Activated CD8-positive, alpha-beta memory T cell treated with anti-CD3 and anti-CD28 coated beads for 4 hours (primary cell): Measurements from ENCODE around the gene DPEP1.
"Not testable (repeated sequence)": the region's sequence is repeated elsewhere in the genome, so short reads cannot be mapped to it uniquely, and the experiment has no call there.

Source experiments
- DNase-seq, 2 donors: peaks; one replicate each; pipeline ENCODE4 v3.0.0-alpha.2; 2020; ENCODE audit warnings: low read depth in 2 of 2

The DPEP1 gene

DNA sequence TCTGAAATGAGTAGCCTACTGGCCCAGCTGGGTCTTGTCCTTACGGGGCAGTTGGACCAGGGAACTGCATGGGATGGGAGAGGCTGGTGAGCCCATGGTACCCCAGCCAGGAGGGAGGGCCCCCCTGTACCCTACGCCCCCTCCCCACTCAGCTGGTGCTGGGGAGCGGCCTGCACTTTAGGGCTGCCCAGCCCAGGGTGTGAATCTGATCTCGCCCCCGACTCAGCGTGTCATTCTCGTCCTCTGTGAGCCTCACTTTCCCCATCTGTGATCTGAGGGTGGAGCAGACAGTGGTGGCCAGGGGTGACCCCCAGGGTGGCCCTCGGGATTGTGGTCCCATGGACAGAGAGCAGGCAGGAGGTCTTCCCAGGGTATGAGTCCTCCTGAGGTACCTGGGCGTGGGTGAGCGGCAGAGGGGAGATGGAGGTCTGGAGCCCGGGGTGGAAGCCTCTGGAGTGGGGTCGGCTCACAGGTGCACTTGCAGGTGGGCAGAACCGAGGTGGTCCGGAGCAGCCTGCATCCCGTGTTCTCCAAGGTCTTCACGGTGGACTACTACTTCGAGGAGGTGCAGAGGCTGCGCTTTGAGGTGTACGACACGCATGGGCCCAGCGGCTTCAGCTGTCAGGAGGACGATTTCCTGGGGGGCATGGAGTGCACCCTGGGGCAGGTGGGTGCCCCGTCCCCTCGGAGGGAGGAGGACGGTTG is 36.2 kb upstream of the DPEP1 start:
- no peak for DNase-seq

DNA sequence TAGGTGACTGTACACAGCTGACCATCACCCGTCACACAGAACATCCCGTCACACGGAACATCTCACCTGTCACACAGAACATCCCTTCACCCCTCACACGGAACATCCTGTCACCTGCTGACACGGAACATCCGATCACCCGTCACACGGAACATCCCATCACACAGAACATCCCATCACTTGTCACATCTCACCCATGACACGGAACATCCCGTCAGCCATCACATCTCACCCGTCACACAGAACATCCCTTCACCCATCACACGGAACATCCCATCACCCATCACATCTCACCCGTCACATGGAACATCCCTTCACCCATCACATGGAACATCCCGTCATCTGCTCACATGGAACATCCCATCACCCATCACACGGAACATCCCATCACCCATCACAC is 34.1 kb upstream of the DPEP1 start:
- no peak for DNase-seq

- no peak for DNase-seq
Observed at GRCh38 chr16:89581045-89581695, 32.3 kb upstream of the DPEP1 start.

GRCh38 chr16:89581861-89582563 is 31.4 kb upstream of the DPEP1 start:
- DNase-seq: no peak

- DNase-seq: no peak
Observed at GRCh38 chr16:89582614-89583196, 30.7 kb upstream of the DPEP1 start.

DNA sequence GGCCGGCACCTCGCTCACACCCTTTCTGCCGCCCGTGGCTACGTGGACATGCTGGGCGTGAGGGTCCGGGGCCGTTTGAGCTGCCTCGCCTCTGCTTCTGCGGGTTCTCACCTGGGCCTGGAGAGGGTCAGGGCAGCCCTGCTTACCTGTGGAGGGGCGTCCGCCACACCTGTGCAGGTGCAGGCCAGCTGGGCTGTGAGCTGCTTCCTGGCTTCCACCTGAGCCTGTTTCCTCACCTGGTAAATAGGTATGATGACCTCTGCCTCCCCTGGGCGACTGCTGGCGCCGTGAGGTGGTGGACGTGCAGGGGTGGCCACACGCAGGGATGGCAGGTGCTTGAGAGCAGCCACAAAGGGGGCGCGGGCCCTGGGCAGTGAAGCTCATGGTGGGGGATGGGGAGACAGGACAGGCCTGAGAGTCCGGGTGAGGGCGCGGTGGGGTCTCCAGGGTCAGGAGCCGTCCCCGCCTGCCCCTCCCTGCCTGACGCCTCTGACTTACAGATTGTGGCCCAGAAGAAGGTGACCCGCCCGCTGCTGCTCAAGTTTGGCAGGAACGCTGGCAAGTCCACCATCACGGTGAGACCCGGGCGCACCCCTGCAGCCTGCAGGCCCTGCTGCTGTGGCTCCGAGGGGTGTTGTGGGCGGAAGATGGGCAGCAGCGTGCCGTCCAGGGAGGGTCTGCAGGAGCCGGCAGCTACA is 30.1 kb upstream of the DPEP1 start:
- DNase-seq: no peak

DNA sequence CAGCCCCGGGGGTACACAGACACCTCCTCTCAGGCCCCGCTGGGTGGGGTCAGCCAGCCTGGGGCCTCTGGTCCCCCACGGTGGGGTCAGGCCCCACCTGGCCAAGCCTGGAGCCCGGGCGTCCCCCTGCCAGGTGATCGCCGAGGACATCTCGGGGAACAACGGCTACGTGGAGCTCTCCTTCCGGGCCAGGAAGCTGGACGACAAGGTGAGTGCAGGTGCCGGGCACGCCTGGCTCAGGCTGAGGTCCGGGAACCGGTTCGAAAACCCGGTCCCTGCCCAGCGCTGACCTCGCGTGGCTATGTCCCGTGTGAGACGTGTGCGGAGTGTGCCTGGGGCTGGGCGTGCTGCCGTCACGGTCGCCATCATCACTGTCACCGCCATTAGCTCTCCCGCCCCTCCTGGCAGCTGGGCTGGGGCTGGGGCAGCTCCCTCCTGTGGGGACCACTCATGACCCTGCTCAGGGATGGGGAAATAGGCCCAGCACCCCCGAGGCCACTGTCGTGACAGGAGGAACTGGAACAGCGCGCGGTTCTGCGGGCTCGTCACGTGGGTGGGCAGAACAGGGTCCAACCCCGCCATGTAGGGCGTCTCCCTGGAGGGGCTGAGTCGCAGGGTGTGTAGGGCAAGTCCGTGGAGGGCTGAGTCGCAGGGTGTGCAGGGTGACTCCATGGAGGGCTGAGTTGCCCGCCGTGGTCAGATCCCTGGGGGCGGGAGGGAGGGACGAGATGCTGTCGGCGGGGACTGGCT is 29.4 kb upstream of the DPEP1 start:
- DNase-seq: no peak

DNA sequence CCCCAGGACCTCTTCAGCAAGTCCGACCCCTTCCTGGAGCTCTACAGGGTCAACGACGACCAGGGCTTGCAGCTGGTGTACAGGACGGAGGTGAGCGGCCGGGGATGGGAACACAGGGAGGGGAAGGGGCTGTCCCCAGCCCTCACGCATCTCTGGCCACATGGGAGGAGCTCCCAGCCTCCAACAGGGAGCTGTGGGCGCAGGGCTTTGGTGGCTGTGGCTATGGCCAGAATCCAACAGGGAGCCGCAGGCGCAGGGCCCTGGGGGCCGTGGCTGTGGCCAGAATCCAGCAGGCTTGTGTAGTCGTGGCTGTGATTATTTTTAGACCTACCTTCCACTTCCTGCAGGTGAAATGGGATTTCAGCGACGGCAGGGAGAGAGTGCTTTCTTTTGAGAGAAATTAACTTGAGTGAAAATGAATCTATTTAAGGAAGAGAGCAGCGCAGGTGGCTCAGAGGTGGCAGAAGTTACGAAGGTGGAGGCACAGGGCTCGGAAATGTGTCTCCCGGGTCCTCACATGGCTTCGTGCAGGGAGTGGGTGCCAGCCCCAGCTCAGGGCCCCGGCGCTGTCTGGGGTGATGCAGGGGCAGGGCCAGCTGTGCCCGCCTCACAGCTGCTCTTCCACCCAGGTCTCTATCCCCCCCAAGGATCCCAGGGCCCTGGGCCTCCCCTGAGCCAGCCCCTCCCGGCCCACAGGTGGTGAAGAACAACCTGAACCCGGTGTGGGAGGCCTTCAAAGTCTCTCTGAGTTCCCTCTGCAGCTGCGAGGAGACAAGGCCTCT is 28.5 kb upstream of the DPEP1 start:
- no peak for DNase-seq

GRCh38 chr16:89586218-89586617 is 27.2 kb upstream of the DPEP1 start:
- no peak for DNase-seq

- DNase-seq: no peak
Observed at GRCh38 chr16:89586853-89587252, 26.6 kb upstream of the DPEP1 start.

DNA sequence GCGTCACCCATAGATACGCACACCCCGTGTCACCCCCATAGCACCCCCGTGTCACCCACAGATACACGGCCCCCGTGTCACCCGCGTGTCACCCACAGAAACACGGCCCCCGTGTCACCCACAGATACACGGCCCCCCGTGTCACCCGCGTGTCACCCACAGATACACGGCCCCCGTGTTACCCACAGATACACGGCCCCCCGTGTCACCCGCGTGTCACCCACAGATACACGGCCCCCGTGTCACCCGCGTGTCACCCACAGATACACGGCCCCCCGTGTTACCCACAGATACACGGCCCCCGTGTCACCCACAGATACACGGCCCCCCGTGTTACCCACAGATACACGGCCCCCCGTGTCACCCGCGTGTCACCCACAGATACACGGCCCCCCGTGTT is 25.8 kb upstream of the DPEP1 start:
- not testable (repeated sequence) for DNase-seq

- no peak for DNase-seq
Observed at GRCh38 chr16:89588413-89589109, 24.9 kb upstream of the DPEP1 start.

GRCh38 chr16:89589241-89589926 is 24.1 kb upstream of the DPEP1 start:
- DNase-seq: no peak

GRCh38 chr16:89593841-89594240 is 19.6 kb upstream of the DPEP1 start:
- DNase-seq: no peak

- no peak for DNase-seq
Observed at GRCh38 chr16:89595330-89596060, 17.9 kb upstream of the DPEP1 start.

DNA sequence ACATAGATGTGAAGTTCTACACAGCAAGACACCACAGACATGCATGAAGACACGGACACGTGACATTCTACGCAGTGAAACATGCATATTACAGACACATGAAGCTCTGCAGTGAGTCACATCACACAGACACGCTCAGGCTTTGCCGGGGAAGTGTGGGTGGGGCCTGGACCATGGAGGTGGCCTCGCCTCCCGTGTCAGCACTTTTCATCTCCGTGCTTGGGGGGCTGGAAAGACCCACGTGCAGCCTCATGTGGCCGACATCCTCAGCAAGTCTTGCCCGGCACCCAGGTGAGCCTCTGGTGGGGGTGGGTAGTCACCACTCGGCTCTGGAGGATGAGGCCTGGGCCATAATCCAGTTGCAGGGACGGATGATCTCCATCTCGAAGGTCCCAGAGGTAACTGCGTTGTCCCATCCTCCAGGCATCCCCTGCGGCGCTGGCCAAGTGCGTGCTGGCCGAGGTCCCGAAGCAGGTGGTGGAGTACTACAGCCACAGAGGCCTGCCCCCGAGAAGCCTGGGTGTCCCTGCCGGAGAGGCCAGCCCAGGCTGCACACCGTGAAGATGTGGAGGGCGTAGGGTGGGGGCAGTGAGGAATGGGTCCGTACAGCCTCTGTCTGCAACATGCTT is 17.3 kb upstream of the DPEP1 start:
- DNase-seq: no peak

DNA sequence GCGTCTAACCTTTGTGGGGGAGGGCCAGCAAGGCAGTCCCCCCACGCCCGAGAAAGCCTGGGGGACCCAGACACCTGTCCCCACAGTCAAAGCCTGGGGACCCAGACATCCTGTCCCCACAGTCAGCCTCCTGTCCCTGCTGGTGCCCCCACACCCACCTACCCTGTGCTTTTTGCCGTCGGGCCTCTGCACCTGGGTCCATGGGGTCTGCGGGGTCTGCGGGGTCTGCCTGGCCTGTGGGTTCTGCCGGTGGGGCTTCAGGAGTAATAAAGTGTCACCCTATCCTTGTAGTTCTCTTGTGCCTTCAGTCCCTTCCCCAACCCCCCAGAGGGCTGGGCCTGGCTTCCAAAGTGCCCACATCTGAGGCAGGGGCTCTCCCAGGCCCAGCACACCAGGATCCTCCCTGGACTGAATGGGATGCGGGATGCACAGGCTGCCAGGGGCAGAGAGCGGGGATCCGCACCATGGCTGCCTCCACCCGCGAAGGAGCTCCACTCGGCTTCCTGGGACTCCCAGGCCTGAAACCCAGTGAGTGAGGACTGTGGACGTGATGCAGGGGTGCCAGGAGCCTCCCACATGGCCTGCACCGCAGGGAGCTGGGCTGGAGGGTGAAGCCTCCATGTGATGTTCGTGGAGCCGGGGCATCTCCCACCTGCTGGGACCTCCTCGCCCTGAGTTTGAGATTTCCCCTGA is 16.3 kb upstream of the DPEP1 start:
- DNase-seq: no peak

- DNase-seq: no peak
Observed at GRCh38 chr16:89598199-89598598, 15.2 kb upstream of the DPEP1 start.
